GM13976 (cell line): ENCODE measurements around the gene NCKAP5L.

ENCODE experiments used
- DNase-seq: peaks from one replicate; pipeline ENCODE4 v3.0.0; 2012; ENCODE audit warnings: low spot score
- in situ Hi-C: fragments of 300-500 bp; cut with MboI; formaldehyde crosslinking; loops from one replicate; pipeline ENCODE4 v1.12.0; 2022; ENCODE audit warnings: low sequenced_read_pairs, mixed read lengths, inconsistent platforms; ENCODE audit not compliant: unreplicated experiment
- TF ChIP-seq, protein P1 (sequence below): IDR thresholded peaks from 2 replicates; pipeline ENCODE4 v1.5.1; 2012; ENCODE audit warnings: borderline replicate concordance, mild to moderate bottlenecking; ENCODE audit not compliant: insufficient read depth; ENCODE audit errors: extremely low read depth, missing control alignments, control extremely low read depth

The NCKAP5L gene

DNA sequence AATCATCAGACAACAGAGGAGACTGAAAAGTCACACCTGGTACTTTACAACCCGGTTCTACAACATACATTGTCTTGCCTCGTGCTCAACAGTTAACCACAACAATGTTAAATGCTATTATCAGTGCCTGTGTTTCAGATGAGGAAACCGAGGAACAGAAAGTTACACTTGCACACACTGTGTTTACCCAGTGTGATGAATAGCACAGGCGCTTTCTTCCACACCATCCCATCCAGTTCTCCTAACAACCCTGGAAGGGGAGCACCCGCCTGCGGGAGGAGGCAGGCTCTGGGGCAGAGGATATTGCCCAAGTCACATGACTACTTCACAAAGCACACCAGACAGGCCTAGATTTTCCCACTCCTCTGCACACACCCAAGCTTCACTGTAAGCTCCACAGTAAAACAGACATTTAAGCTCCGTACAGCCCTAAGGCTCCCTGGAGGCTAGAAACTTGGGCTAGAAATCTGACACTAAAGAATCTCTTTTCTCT, 21.8 kb downstream of the NCKAP5L start:
- TF ChIP-seq, protein P1, sequence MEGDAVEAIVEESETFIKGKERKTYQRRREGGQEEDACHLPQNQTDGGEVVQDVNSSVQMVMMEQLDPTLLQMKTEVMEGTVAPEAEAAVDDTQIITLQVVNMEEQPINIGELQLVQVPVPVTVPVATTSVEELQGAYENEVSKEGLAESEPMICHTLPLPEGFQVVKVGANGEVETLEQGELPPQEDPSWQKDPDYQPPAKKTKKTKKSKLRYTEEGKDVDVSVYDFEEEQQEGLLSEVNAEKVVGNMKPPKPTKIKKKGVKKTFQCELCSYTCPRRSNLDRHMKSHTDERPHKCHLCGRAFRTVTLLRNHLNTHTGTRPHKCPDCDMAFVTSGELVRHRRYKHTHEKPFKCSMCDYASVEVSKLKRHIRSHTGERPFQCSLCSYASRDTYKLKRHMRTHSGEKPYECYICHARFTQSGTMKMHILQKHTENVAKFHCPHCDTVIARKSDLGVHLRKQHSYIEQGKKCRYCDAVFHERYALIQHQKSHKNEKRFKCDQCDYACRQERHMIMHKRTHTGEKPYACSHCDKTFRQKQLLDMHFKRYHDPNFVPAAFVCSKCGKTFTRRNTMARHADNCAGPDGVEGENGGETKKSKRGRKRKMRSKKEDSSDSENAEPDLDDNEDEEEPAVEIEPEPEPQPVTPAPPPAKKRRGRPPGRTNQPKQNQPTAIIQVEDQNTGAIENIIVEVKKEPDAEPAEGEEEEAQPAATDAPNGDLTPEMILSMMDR, result no peak
- in situ Hi-C loops, result no loop called here
- DNase-seq, result no peak

DNA sequence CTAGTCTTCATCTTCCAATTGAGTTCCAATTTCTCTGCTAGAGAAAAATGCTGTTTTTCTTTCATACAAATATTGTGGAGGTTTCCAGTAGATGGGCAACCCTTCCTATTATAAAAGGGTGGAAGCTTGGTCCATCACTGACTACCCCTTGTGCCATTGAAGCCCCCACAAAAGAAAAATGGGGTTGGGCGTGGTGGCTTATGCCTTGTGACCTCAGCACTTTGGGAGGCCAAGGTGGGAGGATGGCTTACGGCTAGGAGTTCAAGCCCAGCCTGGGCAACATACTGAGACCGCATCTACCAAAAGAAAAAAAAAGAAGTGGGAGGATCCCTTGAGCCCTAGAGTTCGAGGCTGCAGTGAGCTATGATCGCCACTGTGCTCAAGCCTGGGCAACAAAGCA, 22.8 kb downstream of the NCKAP5L start:
- TF ChIP-seq, protein P1, result no peak
- no peak for DNase-seq
- in situ Hi-C loops, result no loop called here

DNA sequence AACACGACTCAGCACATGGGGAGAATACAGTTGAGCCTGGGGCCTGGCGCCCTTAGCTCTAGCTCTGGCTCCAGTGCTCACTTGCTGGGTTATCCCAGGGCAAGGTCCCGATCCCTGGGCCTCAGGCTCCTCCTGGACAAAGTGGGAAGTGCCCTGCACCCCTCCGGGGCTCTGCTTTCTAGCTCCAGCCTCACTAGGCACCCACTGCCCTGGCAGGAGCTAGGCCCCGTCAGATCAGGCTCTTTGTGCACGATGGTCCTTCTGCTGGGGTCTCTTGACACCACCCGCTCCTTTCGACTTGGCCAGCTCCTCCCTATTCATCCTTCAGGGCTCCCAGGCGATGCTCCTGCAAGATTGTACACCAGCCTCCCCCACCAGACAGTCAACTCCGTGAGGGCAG, 23.4 kb downstream of the NCKAP5L start:
- in situ Hi-C loops, result no loop called here
- TF ChIP-seq, protein P1, result no peak
- DNase-seq, result no peak

DNA sequence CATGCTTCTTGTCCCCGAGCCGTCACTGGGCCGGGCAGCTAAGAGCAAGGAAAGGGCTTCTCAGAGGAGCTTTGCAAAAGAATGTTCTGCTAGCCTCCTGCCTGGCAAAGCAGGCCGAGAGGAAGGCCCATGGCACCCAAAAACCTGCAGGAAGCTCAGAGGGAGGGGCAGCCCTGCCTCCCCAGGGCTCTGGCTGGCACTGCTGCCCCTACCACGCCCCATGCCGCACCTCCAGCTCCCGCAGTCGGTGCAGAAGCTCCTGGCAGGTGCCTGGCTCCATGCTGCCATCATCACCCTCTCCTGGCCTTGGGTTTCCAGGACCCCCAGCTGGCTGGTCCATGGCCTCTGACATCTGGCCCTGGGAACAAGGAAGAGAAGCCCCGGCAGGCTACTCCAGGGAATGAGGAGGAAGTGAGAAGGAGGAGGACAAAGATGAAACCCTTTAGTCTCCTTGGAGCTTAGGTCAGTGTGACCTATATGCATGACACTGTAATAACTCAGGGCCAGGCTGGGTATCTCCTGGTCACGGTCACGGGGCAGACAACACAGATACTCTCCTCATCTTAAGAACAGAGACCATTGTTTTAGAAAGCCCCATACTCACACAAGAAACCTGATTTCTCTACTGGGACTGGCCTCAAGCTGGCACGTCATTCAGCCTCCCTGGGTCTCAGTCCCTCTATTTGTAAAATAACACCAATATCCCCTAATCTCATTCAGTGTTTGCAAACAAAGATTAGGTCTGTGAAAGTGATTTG, 24.3 kb downstream of the NCKAP5L start:
- in situ Hi-C loops, result no loop called here
- TF ChIP-seq, protein P1, result no peak
- DNase-seq, result no peak

DNA sequence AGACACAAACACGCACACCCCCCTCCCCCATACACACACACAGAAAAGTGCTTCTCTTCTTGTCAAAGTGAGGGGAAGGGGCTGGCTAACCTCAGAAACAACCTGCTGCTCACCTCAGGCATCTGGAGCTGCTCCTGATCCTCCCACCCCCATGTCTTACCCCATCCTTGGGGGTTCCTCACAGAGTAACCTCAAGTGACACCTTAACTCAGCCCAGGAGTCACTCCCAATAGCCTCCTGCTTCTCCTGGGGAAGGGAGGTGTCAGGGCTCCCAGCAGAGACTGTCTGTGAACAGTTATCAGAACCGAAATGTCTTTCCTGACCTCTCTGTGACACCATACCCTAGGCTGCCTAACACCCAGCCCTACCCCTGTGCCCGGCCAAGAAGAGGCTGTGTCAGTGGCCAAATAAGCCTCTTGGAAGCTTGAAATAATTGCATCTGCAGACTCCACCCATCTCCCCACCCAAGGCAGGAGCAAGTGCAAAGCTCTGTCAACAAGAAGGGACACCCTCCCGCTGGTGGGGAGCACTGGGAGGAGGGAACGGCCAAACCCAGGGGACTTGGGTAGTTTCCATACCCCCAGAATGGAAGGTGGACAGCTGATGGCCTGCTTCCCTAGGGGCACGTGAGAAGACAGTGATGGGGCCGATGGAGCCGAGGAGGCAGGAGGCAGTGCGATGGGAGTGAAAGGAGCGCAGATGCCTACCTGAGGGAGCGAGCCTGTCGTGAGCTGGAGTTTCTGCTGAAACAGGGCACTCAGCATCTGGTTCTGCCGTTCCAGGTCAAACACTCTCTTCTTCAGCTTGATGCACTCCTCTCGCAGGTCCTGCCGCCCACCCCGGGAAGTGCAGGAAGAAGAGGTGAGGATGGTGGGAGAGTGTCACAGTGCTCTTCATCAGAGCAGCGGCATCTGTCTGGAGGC, 26.8 kb downstream of the NCKAP5L start:
- in situ Hi-C loops, result no loop called here
- TF ChIP-seq, protein P1, result no peak
- no peak for DNase-seq

DNA sequence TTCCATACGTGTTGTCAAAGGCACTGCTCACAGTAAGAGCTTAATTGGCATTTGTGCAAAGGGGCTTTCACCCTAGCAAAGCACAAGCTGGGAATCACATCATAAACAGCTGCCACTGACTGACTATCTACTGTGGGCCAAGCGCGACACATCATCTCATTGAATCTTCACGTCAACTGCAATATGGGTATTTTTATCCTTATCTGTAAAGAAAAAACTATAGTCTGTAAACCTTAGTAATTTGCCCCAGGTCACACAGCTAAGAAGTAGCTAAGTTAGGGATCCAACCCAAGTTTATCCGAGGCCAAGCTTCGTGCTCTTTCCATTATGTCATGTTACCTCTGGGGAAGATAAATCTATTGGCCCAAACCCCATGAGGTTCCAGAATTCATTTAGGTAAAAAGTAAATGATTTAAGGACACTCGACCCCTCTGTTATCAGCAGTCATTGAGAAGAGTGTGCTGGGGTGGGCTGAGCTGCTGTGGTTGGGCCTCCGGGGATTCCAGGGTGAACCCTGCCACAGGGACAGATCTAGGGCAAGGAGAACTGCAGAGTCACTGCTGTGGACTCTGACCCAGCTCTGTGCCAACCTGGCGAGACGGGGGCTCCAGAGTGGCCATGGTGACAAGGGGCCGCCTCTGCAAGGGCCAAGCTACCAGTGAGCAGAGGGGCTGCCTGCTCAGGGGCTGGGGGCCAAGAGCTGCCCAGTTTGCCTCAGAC, 27.6 kb downstream of the NCKAP5L start:
- in situ Hi-C loops, result no loop called here
- TF ChIP-seq, protein P1, result no peak
- DNase-seq, result no peak
